Gastroesophageal sphincter (tissue), 4 donors: ENCODE results near the gene CSN1S1. TPM values are rescaled to one million over a fixed set of nuclear protein-coding genes. Genes with fewer than 3 reads are reported as not detected.

Experiments used
- ATAC-seq: fragments of 150-250 bp; one replicate; pipeline ENCODE4 v1.9.1; 2016; ENCODE audit warnings: mild to moderate bottlenecking, moderate library complexity
- H3K27ac ChIP-seq, 4 donors: fragments of 200-600 bp; sonication (generic) in 3 of 4; 1 replicate in 3 of 4; 2 replicates in 1 of 4; pipeline ENCODE4 v1.5.1; 2016 to 2019
- H3K27me3 ChIP-seq: fragments of 200-600 bp; sonication (generic); one replicate; pipeline ENCODE4 v1.5.1; 2019
- H3K36me3 ChIP-seq, 2 donors: fragments of 200-600 bp; sonication (generic); one replicate each; pipeline ENCODE4 v1.5.1; 2019; ENCODE audit warnings: control low read depth in 1 of 2
- H3K4me1 ChIP-seq, 3 donors: fragments of 200-600 bp; sonication (generic); 1 replicate in 2 of 3; 2 replicates in 1 of 3; pipeline ENCODE4 v1.5.1; 2016 to 2019; ENCODE audit warnings: control low read depth in 2 of 3
- H3K4me3 ChIP-seq, 2 donors: fragments of 200-600 bp; sonication (generic); one replicate each; pipeline ENCODE4 v1.5.1; 2019; ENCODE audit warnings: mild to moderate bottlenecking in 1 of 2, moderate library complexity in 1 of 2
- H3K9me3 ChIP-seq, 3 donors: fragments of 200-600 bp; sonication (generic); one replicate each; pipeline ENCODE4 v1.5.1; 2017 to 2019; ENCODE audit warnings: control low read depth in 2 of 3
- CTCF ChIP-seq, 4 experiments: fragments of 200-600 bp in 2 of 4; fragments of 450-650 bp in 2 of 4; sonication (generic) in 1 of 4; IDR thresholded peaks; one replicate each; pipeline ENCODE4 v1.5.1; 2017 to 2019; ENCODE audit warnings: antibody characterized with exemption in 4 of 4, mild to moderate bottlenecking in 2 of 4, moderate library complexity in 2 of 4
- EP300 ChIP-seq: sonication (generic); formaldehyde crosslinking; IDR thresholded peaks from one replicate; pipeline ENCODE4 v1.6.1; 2017; ENCODE audit warnings: antibody characterized with exemption, mild to moderate bottlenecking
- POLR2A ChIP-seq, 2 donors: fragments of 450-650 bp; IDR thresholded peaks; one replicate each; pipeline ENCODE4 v1.6.1; 2017; ENCODE audit warnings: antibody characterized with exemption in 2 of 2, mild to moderate bottlenecking in 2 of 2, moderate library complexity in 1 of 2
- POLR2AphosphoS5 ChIP-seq: sonication (generic); formaldehyde crosslinking; IDR thresholded peaks from one replicate; pipeline ENCODE4 v1.6.1; 2017; ENCODE audit warnings: antibody characterized with exemption
- WGBS, 2 donors: methylation state at CpG; one replicate each; pipeline ENCODE4 v1.1.5; 2018; ENCODE audit warnings: low coverage in 1 of 2; 5-methylcytosine and 5-hydroxymethylcytosine counted together
- total RNA-seq, 4 donors: library from RNA; depleted of rRNA; stranded (reverse); fragments of >200 nt; gene quantifications; one replicate each; pipeline ENCODE4 v1.1.0, GENCODE V29; 2016

The CSN1S1 gene
- total RNA-seq, 4 donors from 2014 or later = not detected

GRCh38 chr4:69894721-69895120 is 36.1 kb upstream of the CSN1S1 start:
- Histone ChIP-seq H3K4me1 (no peaks in the 10 kb centered on the region), H3K9me3 (no peaks in the 10 kb centered on the region), H3K36me3 (no peaks in the 10 kb centered on the region), H3K27me3 (no peaks in the 10 kb centered on the region), H3K27ac (no peak overlapping the region), H3K4me3 (no peak overlapping the region)
- WGBS, 2 donors = 82 to 89% methylated on average over 3 of the region's 3 CpGs
- TF ChIP-seq EP300 (no peak), CTCF (IDR thresholded peaks at IDR 0.05) (no peak), POLR2AphosphoS5 (no peak), POLR2A (IDR thresholded peaks at IDR 0.05) (no peak)
- no peak for ATAC-seq

GRCh38 chr4:69896530-69897116 is 34.2 kb upstream of the CSN1S1 start:
- H3K9me3 ChIP-seq = no peaks in the 10 kb centered on the region

GRCh38 chr4:69907151-69907550 is 23.7 kb upstream of the CSN1S1 start:
- Histone ChIP-seq H3K9me3 (no peaks in the 10 kb centered on the region), H3K4me1 (no peaks in the 10 kb centered on the region), H3K4me3 (no peak overlapping the region), H3K27ac (no peak overlapping the region), H3K27me3 (no peaks in the 10 kb centered on the region), H3K36me3 (no peaks in the 10 kb centered on the region)
- 6 to 41% methylated on average over 1 of the region's 1 CpG for WGBS, 2 donors
- no peak for ATAC-seq
- TF ChIP-seq POLR2AphosphoS5 (no peak), POLR2A (IDR thresholded peaks at IDR 0.05) (no peak), CTCF (IDR thresholded peaks at IDR 0.05) (no peak), EP300 (no peak)

More at GRCh38 chr4:69896530-69897116, 34.2 kb upstream of the CSN1S1 start:
- no peak overlapping the region for H3K4me3 ChIP-seq
- TF ChIP-seq EP300 (no peak), CTCF (IDR thresholded peaks at IDR 0.05) (peak in 1 of 4 experiments; percentile 39)
- H3K4me1 ChIP-seq = no peaks in the 10 kb centered on the region
- H3K27me3 ChIP-seq = no peaks in the 10 kb centered on the region
- H3K36me3 ChIP-seq = no peaks in the 10 kb centered on the region
- ATAC-seq = no peak
- no peak overlapping the region for H3K27ac ChIP-seq

GRCh38 chr4:69909195-69909594 is 21.7 kb upstream of the CSN1S1 start:
- 91 to 100% methylated on average over 2 to 4 of the region's 4 CpGs for WGBS, 2 donors
- no peaks in the 10 kb centered on the region for H3K36me3 ChIP-seq
- no peaks in the 10 kb centered on the region for H3K4me1 ChIP-seq
- H3K9me3 ChIP-seq = no peaks in the 10 kb centered on the region
- no peak overlapping the region for H3K27ac ChIP-seq
- no peak for TF ChIP-seq POLR2A (IDR thresholded peaks at IDR 0.05)
- no peak for TF ChIP-seq EP300
- no peak for TF ChIP-seq POLR2AphosphoS5
- no peak for TF ChIP-seq CTCF (IDR thresholded peaks at IDR 0.05)
- H3K4me3 ChIP-seq = no peak overlapping the region
- no peaks in the 10 kb centered on the region for H3K27me3 ChIP-seq
- no peak for ATAC-seq

- Histone ChIP-seq H3K27ac (no peak overlapping the region), H3K4me3 (no peak overlapping the region), H3K36me3 (no peaks in the 10 kb centered on the region), H3K9me3 (no peaks in the 10 kb centered on the region), H3K4me1 (no peaks in the 10 kb centered on the region), H3K27me3 (no peaks in the 10 kb centered on the region)
- no peak for TF ChIP-seq EP300
- no peak for TF ChIP-seq POLR2AphosphoS5
- TF ChIP-seq CTCF (IDR thresholded peaks at IDR 0.05) = no peak
- TF ChIP-seq POLR2A (IDR thresholded peaks at IDR 0.05) = no peak
- 75% methylated on average over 2 of the region's 2 CpGs; no CpG with 5 or more reads in 1 of the 2 donors for WGBS, 2 donors
- no peak for ATAC-seq
These were observed 20.7 kb upstream of the CSN1S1 start for GRCh38 chr4:69910016-69910782.
